GM18498 (cell line): ENCODE data around the gene ENPP3.
"Not testable (repeated sequence)": the region's sequence is repeated elsewhere in the genome, so short reads cannot be mapped to it uniquely, and the experiment has no call there.

Experiments used
- ATAC-seq: cut with Tn5 transposase; IDR thresholded peaks from one replicate; pipeline ENCODE4 v1.9.1; 2021; ENCODE audit warnings: mild to moderate bottlenecking, moderate library complexity; ENCODE audit not compliant: unreplicated experiment

Gene ENPP3

GRCh38 chr6:131731224-131731623 is 94.1 kb downstream of the ENPP3 start:
- ATAC-seq: no peak

GRCh38 chr6:131733376-131734016 is 96.4 kb downstream of the ENPP3 start:
- ATAC-seq: no peak

GRCh38 chr6:131736003-131736596 is 99.0 kb downstream of the ENPP3 start:
- no peak for ATAC-seq

- no peak for ATAC-seq
Measured at GRCh38 chr6:131736811-131737210, 99.7 kb downstream of the ENPP3 start.

- ATAC-seq: no peak
Measured at GRCh38 chr6:131739136-131739535, 102.0 kb downstream of the ENPP3 start.

GRCh38 chr6:131740161-131740560 is 103.1 kb downstream of the ENPP3 start:
- ATAC-seq: no peak

- no peak for ATAC-seq
Measured at GRCh38 chr6:131741688-131742393, 104.7 kb downstream of the ENPP3 start.

- ATAC-seq: no peak
Measured at GRCh38 chr6:131744432-131745287, 107.6 kb downstream of the ENPP3 start.

- no peak for ATAC-seq
Measured at GRCh38 chr6:131745476-131745875, 108.4 kb downstream of the ENPP3 start.

- no peak for ATAC-seq
Measured at GRCh38 chr6:131747821-131748353, 110.8 kb downstream of the ENPP3 start.

- ATAC-seq: no peak
Measured at GRCh38 chr6:131749023-131749422, 111.9 kb downstream of the ENPP3 start.

- ATAC-seq: not testable (repeated sequence)
Measured at GRCh38 chr6:131751012-131751715, 114.1 kb downstream of the ENPP3 start.

- no peak for ATAC-seq
Measured at GRCh38 chr6:131754088-131754487, 117.0 kb downstream of the ENPP3 start.

GRCh38 chr6:131754715-131755567 is 117.8 kb downstream of the ENPP3 start:
- no peak for ATAC-seq

- ATAC-seq: no peak
Measured at GRCh38 chr6:131755597-131755996, 118.5 kb downstream of the ENPP3 start.

GRCh38 chr6:131756039-131756438 is 118.9 kb downstream of the ENPP3 start:
- ATAC-seq: no peak

- no peak for ATAC-seq
Measured at GRCh38 chr6:131758920-131759319, 121.8 kb downstream of the ENPP3 start.

- no peak for ATAC-seq
Measured at GRCh38 chr6:131761060-131761761, 124.1 kb downstream of the ENPP3 start.

- ATAC-seq: no peak
Measured at GRCh38 chr6:131761762-131762067, 124.6 kb downstream of the ENPP3 start.
